DOHH2 (cell line): ENCODE data around the gene MTFP1.
"Not testable (repeated sequence)": the region's sequence is repeated elsewhere in the genome, so short reads cannot be mapped to it uniquely, and the experiment has no call there.

ENCODE experiments used
- EZH2phosphoT487 ChIP-seq: fragments of 200-600 bp; sonication (generic); IDR thresholded peaks from 2 replicates; pipeline ENCODE4 v1.6.1; 2017; ENCODE audit warnings: borderline replicate concordance, mild to moderate bottlenecking, antibody characterized with exemption, low read length, moderate library complexity, mixed read lengths
- TF ChIP-seq, protein P1 (sequence below): fragments of 200-600 bp; sonication (generic); IDR thresholded peaks from one replicate; pipeline ENCODE4 v1.5.1; 2014; ENCODE audit warnings: antibody characterized with exemption, mild to moderate bottlenecking, low read depth, low read length; ENCODE audit not compliant: poor library complexity, severe bottlenecking

DNA sequence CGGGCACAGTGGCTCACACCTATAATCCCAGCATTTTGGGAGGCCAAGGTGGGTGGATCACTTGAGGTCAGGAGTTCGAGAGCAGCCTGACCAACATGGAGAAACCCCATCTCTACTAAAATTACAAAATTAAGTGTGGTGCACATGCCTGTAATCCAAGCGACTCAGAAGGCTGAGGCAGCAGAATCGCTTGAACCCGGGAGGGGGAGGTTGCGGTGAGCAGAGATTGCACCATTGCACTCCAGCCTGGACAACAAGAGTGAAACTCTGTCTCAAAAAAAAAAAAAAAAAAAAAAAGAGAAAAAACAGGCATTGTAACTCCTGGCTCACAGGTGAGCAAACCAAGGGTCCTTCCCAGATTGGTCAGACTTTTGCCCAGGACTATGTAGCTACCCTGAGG lies 35.0 kb downstream of the MTFP1 start:
- TF ChIP-seq, protein P1, sequence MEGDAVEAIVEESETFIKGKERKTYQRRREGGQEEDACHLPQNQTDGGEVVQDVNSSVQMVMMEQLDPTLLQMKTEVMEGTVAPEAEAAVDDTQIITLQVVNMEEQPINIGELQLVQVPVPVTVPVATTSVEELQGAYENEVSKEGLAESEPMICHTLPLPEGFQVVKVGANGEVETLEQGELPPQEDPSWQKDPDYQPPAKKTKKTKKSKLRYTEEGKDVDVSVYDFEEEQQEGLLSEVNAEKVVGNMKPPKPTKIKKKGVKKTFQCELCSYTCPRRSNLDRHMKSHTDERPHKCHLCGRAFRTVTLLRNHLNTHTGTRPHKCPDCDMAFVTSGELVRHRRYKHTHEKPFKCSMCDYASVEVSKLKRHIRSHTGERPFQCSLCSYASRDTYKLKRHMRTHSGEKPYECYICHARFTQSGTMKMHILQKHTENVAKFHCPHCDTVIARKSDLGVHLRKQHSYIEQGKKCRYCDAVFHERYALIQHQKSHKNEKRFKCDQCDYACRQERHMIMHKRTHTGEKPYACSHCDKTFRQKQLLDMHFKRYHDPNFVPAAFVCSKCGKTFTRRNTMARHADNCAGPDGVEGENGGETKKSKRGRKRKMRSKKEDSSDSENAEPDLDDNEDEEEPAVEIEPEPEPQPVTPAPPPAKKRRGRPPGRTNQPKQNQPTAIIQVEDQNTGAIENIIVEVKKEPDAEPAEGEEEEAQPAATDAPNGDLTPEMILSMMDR: not testable (repeated sequence)
- not testable (repeated sequence) for TF ChIP-seq EZH2phosphoT487
